ENCODE data around the gene WDR54.

The WDR54 gene

DNA sequence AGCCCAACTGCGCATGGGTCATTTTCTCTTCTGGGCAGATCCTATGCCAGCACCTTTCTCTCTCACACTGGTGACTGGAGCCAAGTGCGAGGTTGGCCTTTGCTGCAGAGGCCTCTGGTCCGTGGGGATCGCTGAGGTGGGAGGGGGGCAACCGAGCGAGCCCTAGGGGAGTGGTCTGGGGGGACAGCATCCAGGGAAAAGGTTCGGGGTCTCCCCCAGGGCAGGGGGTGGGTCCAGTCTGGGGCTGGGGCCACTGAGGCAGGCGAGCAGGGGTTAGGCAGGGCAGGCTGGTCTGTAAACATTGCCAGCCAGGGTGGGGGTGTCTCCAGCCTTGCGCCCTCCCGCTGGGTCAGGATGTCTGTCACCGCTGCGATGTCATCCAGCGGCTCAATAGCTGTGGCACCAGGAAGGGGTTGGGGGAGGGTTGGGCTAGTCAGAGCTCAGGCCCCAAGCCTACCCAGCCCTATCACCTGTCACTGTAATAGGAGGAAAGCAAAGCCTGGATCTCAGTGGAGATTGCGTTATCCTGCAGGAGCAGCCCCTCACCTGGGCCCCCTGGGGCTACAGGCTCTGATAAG is 4.7 kb downstream of the WDR54 start:
- H3K27ac ChIP-seq (ENCODE audit: low read depth, low read length): no peak overlapping the region
- H3K36me3 ChIP-seq (ENCODE audit: control insufficient read depth in 1 of 2, insufficient read depth in 2 of 2, low read length in 2 of 2): peaks cover 29 to 58% of the 10 kb centered on the region in 2 donors
- no peak overlapping the region for H3K9ac ChIP-seq (ENCODE audit: low read depth in 1 of 2, low read length in 2 of 2)

DNA sequence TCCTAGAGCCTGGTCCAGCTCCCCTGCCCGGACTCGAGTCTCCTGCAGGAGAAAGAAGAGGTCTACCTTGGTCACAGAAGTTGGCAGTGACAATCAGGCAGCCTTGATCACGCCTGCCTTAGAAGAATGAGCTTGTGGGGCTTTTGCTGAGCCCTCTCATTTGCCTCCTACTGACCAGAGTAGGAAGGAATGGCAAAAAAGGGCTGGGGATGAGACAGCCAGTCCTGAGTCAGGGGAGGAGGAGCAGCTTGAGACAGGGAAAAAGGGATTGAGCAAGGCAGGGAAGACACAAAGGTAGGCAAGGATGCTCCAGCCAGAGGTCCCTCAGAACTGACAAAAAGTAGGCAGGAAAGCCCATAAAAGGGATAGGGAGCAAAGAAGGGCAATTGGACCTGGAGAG is 6.0 kb downstream of the WDR54 start:
- H3K9me3 ChIP-seq (ENCODE audit: control insufficient read depth in 1 of 2, low read length in 2 of 2): no peaks in the 10 kb centered on the region
- H3K4me3 ChIP-seq (ENCODE audit: low read depth in 1 of 2, low read length in 2 of 2): no peak overlapping the region
- peaks cover 36 to 68% of the 10 kb centered on the region in 2 donors for H3K36me3 ChIP-seq (ENCODE audit: control insufficient read depth in 1 of 2, insufficient read depth in 2 of 2, low read length in 2 of 2)
- H3K9ac ChIP-seq (ENCODE audit: low read depth in 1 of 2, low read length in 2 of 2): no peak overlapping the region
- peaks cover 28 to 44% of the 10 kb centered on the region in 2 donors for H3K4me1 ChIP-seq (ENCODE audit: control insufficient read depth in 1 of 2, insufficient read depth in 2 of 2, low read length in 2 of 2)
- no peaks in the 10 kb centered on the region for H3K27me3 ChIP-seq (ENCODE audit: control insufficient read depth in 1 of 2, insufficient read depth in 2 of 2, low read length in 2 of 2)
- no peak overlapping the region for H3K27ac ChIP-seq (ENCODE audit: low read depth, low read length)

More for the DNA sequence above, 4.7 kb downstream of the WDR54 start:
- peaks cover 33 to 38% of the 10 kb centered on the region in 2 donors for H3K4me1 ChIP-seq (ENCODE audit: control insufficient read depth in 1 of 2, insufficient read depth in 2 of 2, low read length in 2 of 2)
- H3K9me3 ChIP-seq (ENCODE audit: control insufficient read depth in 1 of 2, low read length in 2 of 2): no peaks in the 10 kb centered on the region
- no peak overlapping the region for H3K4me3 ChIP-seq (ENCODE audit: low read depth in 1 of 2, low read length in 2 of 2)
- no peaks in the 10 kb centered on the region for H3K27me3 ChIP-seq (ENCODE audit: control insufficient read depth in 1 of 2, insufficient read depth in 2 of 2, low read length in 2 of 2)

DNA sequence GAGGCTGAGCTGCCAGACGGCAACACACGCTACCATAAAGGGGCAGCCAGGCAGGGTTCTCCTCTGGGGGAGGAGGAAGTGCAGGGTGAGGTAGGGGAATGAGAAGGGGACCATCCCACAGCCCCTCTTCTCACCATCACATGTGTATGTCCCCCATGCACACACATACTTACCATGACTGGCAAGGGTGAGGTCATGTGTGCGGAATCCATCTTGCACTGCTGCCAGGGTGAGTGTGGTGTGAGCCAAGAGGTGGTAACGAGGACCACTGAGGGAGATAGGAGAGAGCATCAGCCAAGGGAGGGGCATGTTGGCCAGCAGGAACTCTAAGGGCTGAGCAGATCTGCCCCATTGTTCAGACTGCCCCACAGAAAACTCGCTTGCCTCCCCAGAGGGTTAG is 7.1 kb downstream of the WDR54 start:
- H3K9ac ChIP-seq (ENCODE audit: low read depth in 1 of 2, low read length in 2 of 2): no peak overlapping the region
- peaks cover 36 to 69% of the 10 kb centered on the region in 2 donors for H3K36me3 ChIP-seq (ENCODE audit: control insufficient read depth in 1 of 2, insufficient read depth in 2 of 2, low read length in 2 of 2)
- H3K9me3 ChIP-seq (ENCODE audit: control insufficient read depth in 1 of 2, low read length in 2 of 2): no peaks in the 10 kb centered on the region
- H3K27me3 ChIP-seq (ENCODE audit: control insufficient read depth in 1 of 2, insufficient read depth in 2 of 2, low read length in 2 of 2): no peaks in the 10 kb centered on the region
- peaks cover 28 to 44% of the 10 kb centered on the region in 2 donors for H3K4me1 ChIP-seq (ENCODE audit: control insufficient read depth in 1 of 2, insufficient read depth in 2 of 2, low read length in 2 of 2)
- H3K4me3 ChIP-seq (ENCODE audit: low read depth in 1 of 2, low read length in 2 of 2): no peak overlapping the region
- no peak overlapping the region for H3K27ac ChIP-seq (ENCODE audit: low read depth, low read length)

DNA sequence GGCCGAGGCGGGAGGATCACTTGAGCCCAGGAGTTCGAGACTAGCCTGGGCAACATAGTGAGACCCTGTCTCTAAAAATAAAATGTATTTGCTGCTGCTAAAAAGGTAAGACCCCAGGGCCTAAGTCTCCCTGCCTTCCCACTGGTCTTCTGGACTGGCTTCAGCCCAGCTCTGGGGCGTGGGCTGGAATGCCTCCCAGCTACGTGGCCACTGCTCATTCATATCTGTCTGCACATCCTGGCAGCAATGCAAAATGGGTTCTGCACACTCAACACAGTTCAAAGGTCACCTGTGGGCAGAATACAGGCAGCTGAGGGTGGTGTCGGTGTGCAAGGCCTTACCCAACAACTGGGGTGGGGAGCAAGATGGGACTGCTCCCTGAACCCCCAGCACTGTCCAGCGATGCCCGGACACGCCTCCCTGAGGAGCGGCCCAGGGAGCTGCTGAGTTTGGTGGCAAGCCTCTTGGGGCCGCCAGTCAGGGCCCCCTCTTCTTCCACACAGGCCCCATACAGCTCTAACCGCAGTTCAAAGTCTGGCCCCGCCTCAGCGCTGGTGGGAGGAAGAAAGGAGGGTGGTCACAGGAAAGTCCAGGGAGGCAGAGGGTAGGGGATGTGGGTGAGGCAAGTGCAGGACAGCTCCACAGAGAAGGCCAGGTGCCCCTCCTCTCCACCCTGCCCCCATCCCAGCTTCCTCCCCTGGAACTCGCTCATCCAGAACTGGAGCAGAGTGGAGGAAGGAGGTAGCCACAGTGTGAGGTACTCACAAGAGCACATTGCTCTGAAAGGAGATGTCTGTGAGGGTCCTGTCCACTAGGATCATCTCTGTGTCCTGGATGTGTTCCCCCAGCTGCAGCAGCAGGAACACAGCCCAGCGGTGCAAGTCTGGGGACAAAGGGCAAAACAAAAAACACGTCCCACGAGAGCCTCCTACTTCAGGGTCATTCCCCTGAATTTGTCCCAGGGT is 8.2 kb downstream of the WDR54 start:
- H3K9me3 ChIP-seq (ENCODE audit: control insufficient read depth in 1 of 2, low read length in 2 of 2): no peaks in the 10 kb centered on the region
- H3K27me3 ChIP-seq (ENCODE audit: control insufficient read depth in 1 of 2, insufficient read depth in 2 of 2, low read length in 2 of 2): no peaks in the 10 kb centered on the region
- peak overlapping the region; percentile 47 for H3K27ac ChIP-seq (ENCODE audit: low read depth, low read length)
- H3K4me1 ChIP-seq (ENCODE audit: control insufficient read depth in 1 of 2, insufficient read depth in 2 of 2, low read length in 2 of 2): peaks cover 28 to 44% of the 10 kb centered on the region in 2 donors
- peak overlapping the region in 1 of 2 donors; percentile 38 for H3K4me3 ChIP-seq (ENCODE audit: low read depth in 1 of 2, low read length in 2 of 2)
- H3K36me3 ChIP-seq (ENCODE audit: control insufficient read depth in 1 of 2, insufficient read depth in 2 of 2, low read length in 2 of 2): peaks cover 35 to 65% of the 10 kb centered on the region in 2 donors
- peak overlapping the region in 1 of 2 donors; percentile 34 for H3K9ac ChIP-seq (ENCODE audit: low read depth in 1 of 2, low read length in 2 of 2)

DNA sequence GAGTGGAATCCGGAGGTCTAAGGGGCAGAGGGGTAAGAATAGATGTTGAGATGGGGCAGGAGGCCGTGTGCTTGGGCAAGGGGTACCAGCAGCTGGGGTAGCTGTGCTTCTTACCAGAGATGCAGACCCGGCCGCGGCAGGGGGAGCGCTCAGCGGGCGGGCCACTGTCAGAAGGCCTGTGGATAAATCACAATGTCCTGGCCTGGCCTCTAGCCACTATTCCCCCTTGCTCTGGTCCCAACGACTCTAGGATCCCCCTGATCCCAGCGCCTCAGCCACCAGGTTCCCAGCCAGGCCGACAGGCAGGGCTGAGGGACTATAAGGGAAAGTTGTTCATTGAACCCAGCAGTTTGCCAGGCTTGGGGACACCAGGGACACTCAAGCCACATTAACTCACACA is 9.0 kb downstream of the WDR54 start:
- peaks cover 28 to 64% of the 10 kb centered on the region in 2 donors for H3K36me3 ChIP-seq (ENCODE audit: control insufficient read depth in 1 of 2, insufficient read depth in 2 of 2, low read length in 2 of 2)
- no peaks in the 10 kb centered on the region for H3K9me3 ChIP-seq (ENCODE audit: control insufficient read depth in 1 of 2, low read length in 2 of 2)
- H3K9ac ChIP-seq (ENCODE audit: low read depth in 1 of 2, low read length in 2 of 2): peak overlapping the region in 1 of 2 donors; percentile 34
- no peaks in the 10 kb centered on the region for H3K27me3 ChIP-seq (ENCODE audit: control insufficient read depth in 1 of 2, insufficient read depth in 2 of 2, low read length in 2 of 2)
- peaks cover 26 to 39% of the 10 kb centered on the region in 2 donors for H3K4me1 ChIP-seq (ENCODE audit: control insufficient read depth in 1 of 2, insufficient read depth in 2 of 2, low read length in 2 of 2)
- peak overlapping the region in 1 of 2 donors; percentile 38 for H3K4me3 ChIP-seq (ENCODE audit: low read depth in 1 of 2, low read length in 2 of 2)
- no peak overlapping the region for H3K27ac ChIP-seq (ENCODE audit: low read depth, low read length)

DNA sequence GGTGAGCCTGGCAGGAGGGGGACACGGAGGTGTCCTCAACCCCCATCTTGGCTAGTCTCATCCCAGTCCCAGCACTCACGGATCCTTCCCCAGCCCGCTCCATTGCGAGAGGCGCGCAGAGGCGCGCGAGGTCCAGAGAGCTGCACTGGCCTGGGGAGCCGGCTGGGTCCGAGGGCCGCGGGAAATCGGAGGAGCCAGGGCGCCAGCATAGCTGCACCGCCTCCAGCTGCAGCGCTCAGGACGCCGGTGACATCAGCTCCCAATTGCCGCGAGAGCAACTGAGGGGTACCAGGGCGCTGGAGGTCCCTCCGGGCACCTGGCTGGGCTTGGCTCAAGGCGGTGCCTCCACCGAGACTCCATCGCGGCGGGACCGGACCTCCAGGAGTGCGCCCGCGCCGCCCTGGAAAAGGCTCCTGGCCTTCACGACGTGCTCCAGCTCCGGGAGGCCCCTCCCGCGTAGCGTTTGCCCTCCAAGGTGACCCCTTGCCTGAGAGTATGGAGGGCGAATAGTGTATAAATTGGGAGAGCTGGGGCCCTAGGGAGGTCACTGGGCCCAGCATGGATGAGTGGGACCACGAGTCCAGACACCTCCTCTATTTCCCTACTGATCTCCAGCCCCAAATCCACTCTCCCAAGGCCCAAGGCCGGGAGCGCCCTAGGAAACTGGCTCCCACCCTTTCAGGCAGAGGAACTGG is 14.7 kb downstream of the WDR54 start:
- Histone ChIP-seq H3K4me1 (ENCODE audit: control insufficient read depth in 1 of 2, insufficient read depth in 2 of 2, low read length in 2 of 2) (peaks cover 30 to 39% of the 10 kb centered on the region in 2 donors), H3K9me3 (ENCODE audit: control insufficient read depth in 1 of 2, low read length in 2 of 2) (no peaks in the 10 kb centered on the region), H3K36me3 (ENCODE audit: control insufficient read depth in 1 of 2, insufficient read depth in 2 of 2, low read length in 2 of 2) (peaks cover 11 to 27% of the 10 kb centered on the region in 2 donors), H3K9ac (ENCODE audit: low read depth in 1 of 2, low read length in 2 of 2) (no peak overlapping the region), H3K4me3 (ENCODE audit: low read depth in 1 of 2, low read length in 2 of 2) (no peak overlapping the region), H3K27me3 (ENCODE audit: control insufficient read depth in 1 of 2, insufficient read depth in 2 of 2, low read length in 2 of 2) (peaks cover 0 to 4% of the 10 kb centered on the region in 2 donors), H3K27ac (ENCODE audit: low read depth, low read length) (no peak overlapping the region)

DNA sequence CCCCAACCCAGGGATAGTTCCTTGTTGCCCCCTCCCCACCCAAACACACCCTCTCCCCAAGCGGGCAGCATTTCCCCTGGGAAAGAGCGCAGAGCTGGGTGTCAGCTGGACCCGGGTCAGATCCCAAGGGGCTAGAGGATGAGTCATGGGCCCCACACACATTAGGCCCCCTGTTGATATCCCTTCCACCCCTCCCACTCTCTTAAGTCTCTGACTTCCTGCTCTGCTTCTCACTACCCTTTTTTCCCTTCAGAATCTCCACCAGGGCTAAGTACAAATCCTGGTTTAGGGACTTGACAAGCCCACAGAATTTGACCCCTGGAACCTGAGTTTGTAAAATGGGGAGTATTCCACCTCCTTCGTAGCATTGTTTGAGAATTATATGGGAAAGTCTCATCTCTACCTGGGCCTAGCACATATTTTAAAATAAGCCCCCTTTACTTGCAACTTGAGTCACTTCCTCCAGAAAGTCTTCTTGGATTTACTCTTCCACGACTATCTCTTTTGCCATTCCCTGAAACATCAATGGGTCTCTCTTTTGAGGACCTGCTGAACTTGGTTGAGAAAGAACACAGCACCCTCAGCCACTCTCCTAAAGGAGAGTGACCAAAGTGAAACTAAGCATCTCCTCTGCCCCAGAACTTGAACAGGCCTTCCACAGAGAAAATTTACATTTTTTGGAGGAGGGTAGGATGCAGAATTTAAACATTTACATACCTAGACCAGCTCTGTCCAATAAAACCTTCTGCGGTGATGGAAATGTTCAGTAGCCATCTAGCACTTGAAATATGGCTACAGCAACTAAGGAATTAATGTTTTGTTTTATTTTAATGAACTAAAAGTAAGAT is 15.5 kb downstream of the WDR54 start:
- Histone ChIP-seq H3K9me3 (ENCODE audit: control insufficient read depth in 1 of 2, low read length in 2 of 2) (no peaks in the 10 kb centered on the region), H3K4me3 (ENCODE audit: low read depth in 1 of 2, low read length in 2 of 2) (no peak overlapping the region), H3K27me3 (ENCODE audit: control insufficient read depth in 1 of 2, insufficient read depth in 2 of 2, low read length in 2 of 2) (peaks cover 0 to 4% of the 10 kb centered on the region in 2 donors), H3K27ac (ENCODE audit: low read depth, low read length) (no peak overlapping the region), H3K4me1 (ENCODE audit: control insufficient read depth in 1 of 2, insufficient read depth in 2 of 2, low read length in 2 of 2) (peaks cover 32 to 33% of the 10 kb centered on the region in 2 donors), H3K36me3 (ENCODE audit: control insufficient read depth in 1 of 2, insufficient read depth in 2 of 2, low read length in 2 of 2) (peaks cover 9 to 21% of the 10 kb centered on the region in 2 donors), H3K9ac (ENCODE audit: low read depth in 1 of 2, low read length in 2 of 2) (no peak overlapping the region)

DNA sequence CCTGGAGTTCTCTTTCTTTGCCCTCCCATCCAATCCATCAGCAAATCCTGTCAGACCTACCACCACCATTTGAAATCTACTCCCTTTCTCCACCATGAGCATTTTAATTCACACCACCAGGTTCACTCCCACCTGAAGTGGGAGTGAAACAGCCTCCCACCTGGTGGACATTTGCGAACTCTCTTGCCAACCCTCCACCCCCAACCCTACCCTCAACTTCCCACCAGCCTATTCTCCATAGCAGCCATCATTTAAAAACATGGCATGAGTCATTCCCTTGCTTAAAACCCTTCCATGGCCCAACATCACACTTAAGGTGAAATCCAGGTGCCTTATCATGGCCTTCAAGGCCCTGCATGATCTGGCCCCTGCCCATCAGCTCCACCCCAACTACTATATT is 16.7 kb downstream of the WDR54 start:
- no peak overlapping the region for H3K4me3 ChIP-seq (ENCODE audit: low read depth in 1 of 2, low read length in 2 of 2)
- H3K27me3 ChIP-seq (ENCODE audit: control insufficient read depth in 1 of 2, insufficient read depth in 2 of 2, low read length in 2 of 2): peaks cover 0 to 4% of the 10 kb centered on the region in 2 donors
- H3K27ac ChIP-seq (ENCODE audit: low read depth, low read length): no peak overlapping the region
- no peak overlapping the region for H3K9ac ChIP-seq (ENCODE audit: low read depth in 1 of 2, low read length in 2 of 2)
- H3K4me1 ChIP-seq (ENCODE audit: control insufficient read depth in 1 of 2, insufficient read depth in 2 of 2, low read length in 2 of 2): peaks cover 33 to 40% of the 10 kb centered on the region in 2 donors
- peaks cover 3 to 16% of the 10 kb centered on the region in 2 donors for H3K36me3 ChIP-seq (ENCODE audit: control insufficient read depth in 1 of 2, insufficient read depth in 2 of 2, low read length in 2 of 2)
- H3K9me3 ChIP-seq (ENCODE audit: control insufficient read depth in 1 of 2, low read length in 2 of 2): no peaks in the 10 kb centered on the region

DNA sequence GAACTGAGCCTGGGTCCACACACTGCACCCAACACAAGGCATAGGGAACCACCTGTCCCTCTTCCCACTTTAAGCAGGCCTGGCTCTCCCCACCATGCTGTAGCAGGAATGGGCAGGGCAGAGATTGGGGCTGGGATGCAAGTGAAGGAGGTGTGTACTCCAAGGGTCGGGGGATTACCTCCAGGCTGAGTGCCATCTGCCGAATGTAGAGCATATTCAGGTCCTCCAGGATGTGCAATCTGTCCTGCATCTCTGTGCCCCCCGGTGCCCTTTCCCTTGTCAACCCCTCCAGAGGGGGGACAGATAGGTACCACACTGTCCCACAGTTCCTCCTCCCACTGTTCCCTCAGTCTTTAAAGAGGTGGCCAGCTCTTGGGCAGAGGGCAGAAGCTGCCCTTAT is 17.8 kb downstream of the WDR54 start:
- H3K27me3 ChIP-seq (ENCODE audit: control insufficient read depth in 1 of 2, insufficient read depth in 2 of 2, low read length in 2 of 2): peaks cover 0 to 4% of the 10 kb centered on the region in 2 donors
- peak overlapping the region; percentile 73 to 75 for H3K9ac ChIP-seq (ENCODE audit: low read depth in 1 of 2, low read length in 2 of 2)
- H3K27ac ChIP-seq (ENCODE audit: low read depth, low read length): no peak overlapping the region
- H3K4me3 ChIP-seq (ENCODE audit: low read depth in 1 of 2, low read length in 2 of 2): peak overlapping the region; percentile 76 to 86
- H3K36me3 ChIP-seq (ENCODE audit: control insufficient read depth in 1 of 2, insufficient read depth in 2 of 2, low read length in 2 of 2): peaks cover 3 to 16% of the 10 kb centered on the region in 2 donors
- peaks cover 39 to 45% of the 10 kb centered on the region in 2 donors for H3K4me1 ChIP-seq (ENCODE audit: control insufficient read depth in 1 of 2, insufficient read depth in 2 of 2, low read length in 2 of 2)
- H3K9me3 ChIP-seq (ENCODE audit: control insufficient read depth in 1 of 2, low read length in 2 of 2): no peaks in the 10 kb centered on the region
